ENCODE results near the gene RAN. TPM values are rescaled to one million over a fixed set of nuclear protein-coding genes. Genes with fewer than 3 reads are reported as not detected.

The RAN gene
- total RNA-seq, 1 donor from 2014 or later = 685 TPM

GRCh38 chr12:130925666-130926015 lies 53.8 kb downstream of the RAN start:
- Mint-ChIP-seq H3K27ac (ENCODE audit: unreplicated experiment) (no peak overlapping the region), H3K4me3 (ENCODE audit: unreplicated experiment) (no peak overlapping the region), H3K27me3 (ENCODE audit: unreplicated experiment) (peaks cover 1% of the 10 kb centered on the region), H3K4me1 (ENCODE audit: unreplicated experiment) (no peaks in the 10 kb centered on the region), H3K36me3 (ENCODE audit: low read depth, unreplicated experiment) (no peaks in the 10 kb centered on the region), H3K9me3 (ENCODE audit: unreplicated experiment) (no peaks in the 10 kb centered on the region)
- DNase-seq (ENCODE audit: low spot score) = no peak
- TF ChIP-seq CTCF (IDR thresholded peaks at IDR 0.05; ENCODE audit: unreplicated experiment) = no peak

Other genes starting within 250 kb of the RAN start
- gene RIMBP2, start 155.8 kb upstream of the RAN start, total RNA-seq (ENCODE audit: unreplicated experiment) = 1.4 TPM
- gene STX2, start 32.8 kb upstream of the RAN start, total RNA-seq (ENCODE audit: unreplicated experiment) = 17.4 TPM
- gene ADGRD1, start 81.8 kb downstream of the RAN start, total RNA-seq (ENCODE audit: unreplicated experiment) = 1.7 TPM